IPS-NIHi7 (cell line): ENCODE data around the gene PEBP1.
"Not testable (repeated sequence)": the region's sequence is repeated elsewhere in the genome, so short reads cannot be mapped to it uniquely, and the experiment has no call there.

Experiments
- DNase-seq: peaks from one replicate; pipeline ENCODE4 v3.0.0; 2012; ENCODE audit warnings: mixed read lengths; ENCODE audit errors: extremely low spot score

Gene PEBP1

DNA sequence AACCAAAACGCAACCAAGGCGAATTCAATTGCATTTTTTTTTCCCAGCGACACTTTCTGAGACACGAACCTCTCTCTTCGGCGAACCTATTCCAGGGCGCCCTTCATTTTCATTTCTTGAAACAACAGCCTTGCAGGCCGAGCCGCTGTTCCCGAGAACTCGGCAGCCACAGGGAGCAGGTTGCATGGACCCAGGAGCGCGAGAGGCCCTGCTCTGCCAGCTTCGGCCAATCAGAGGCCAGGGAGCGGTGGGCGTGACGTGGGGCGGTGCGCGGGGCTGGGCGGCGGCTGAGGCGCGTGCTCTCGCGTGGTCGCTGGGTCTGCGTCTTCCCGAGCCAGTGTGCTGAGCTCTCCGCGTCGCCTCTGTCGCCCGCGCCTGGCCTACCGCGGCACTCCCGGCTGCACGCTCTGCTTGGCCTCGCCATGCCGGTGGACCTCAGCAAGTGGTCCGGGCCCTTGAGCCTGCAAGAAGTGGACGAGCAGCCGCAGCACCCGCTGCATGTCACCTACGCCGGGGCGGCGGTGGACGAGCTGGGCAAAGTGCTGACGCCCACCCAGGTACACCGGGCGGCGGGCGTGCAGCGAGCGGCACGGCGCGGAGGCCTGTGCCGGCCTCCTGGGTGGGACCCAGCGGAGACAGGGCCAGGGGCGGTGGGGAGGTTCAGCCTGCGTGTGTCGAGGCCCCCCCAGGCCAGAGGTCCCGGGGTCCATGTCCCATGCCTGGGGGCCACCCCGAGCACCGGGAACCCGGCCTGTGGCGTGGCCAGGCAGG, at the start of gene PEBP1:
PEBP1 (plus strand) TSS at position 337 of the 771 bp plus-strand sequence; CDS start at position 423, 86 bp downstream.
- peak; percentile 94 for DNase-seq

DNA sequence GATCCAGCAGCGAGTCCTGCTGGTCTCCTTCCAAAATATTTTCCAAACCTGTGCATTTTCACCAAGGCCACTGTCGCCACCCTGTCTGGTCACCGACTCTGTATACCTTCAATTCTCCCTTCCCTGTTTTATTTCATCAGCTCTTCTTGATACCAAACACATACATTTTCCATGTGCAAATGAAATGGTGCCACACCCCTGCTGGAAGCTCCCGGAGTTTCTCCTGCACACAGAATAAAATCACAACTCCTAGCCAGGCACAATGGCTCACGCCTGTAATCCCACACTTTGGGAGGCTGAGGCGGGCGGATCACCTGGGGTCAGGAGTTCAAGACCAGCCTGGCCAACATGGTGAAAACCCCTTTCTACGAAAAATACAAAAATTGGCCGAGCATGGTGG, 46.1 kb upstream of the PEBP1 start:
- DNase-seq = no peak

GRCh38 chr12:118094039-118094438, 41.9 kb upstream of the PEBP1 start:
- DNase-seq = no peak

DNA sequence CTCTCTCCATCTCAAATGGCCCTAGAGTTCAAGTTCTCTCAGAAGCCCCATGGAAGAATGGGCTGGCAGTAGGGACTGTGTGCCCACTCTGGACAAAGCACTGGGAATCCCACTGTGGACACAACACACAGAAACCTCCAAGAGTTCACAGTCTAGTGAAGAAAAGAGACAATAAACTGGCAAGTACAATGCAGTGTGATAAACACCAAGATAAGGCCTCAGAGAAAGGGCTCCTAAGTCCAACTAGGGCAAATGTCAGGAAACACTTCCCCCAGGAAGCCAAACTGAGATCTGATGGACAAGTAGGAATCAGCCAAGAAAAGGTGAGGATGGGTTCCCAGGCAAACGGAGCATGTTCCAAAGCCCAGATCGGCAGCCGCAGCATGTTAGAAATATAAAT, 37.5 kb upstream of the PEBP1 start:
- DNase-seq = no peak

DNA sequence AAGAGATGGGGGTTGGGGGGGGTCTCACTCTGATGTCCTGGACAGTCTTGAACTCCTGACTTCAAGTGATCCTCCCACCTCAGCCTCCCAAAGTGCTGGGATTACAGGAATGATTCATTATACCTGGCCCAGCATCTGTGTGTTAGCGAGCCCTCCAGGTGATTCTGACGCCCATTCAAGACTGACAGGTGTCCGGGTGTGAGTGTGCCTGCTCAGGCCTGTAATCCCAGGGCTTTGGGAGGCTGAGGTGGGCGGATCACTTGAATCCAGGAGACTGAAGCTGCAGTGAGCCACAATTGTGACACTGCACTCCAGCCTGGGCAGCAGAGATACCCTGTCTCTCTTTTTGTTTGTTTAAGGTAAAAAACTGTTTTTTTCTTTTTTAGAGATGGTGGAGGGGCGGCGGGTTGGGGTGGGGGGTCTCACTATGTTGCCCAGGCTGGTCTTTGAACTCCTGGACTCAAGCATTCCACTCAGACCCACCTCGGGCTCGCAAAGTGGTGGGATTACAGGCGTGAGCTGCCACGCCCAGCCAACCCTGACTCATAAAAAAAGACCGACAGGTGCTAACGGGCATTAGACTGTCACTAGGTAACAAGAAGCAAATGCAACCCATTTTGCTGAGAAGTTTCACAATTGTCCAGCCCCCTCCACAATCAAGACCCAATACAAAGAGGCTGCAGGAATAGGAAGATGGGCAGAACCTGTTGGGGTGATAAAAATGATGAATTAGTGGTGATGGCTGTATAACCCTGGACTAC, 36.8 kb upstream of the PEBP1 start:
- no peak for DNase-seq

DNA sequence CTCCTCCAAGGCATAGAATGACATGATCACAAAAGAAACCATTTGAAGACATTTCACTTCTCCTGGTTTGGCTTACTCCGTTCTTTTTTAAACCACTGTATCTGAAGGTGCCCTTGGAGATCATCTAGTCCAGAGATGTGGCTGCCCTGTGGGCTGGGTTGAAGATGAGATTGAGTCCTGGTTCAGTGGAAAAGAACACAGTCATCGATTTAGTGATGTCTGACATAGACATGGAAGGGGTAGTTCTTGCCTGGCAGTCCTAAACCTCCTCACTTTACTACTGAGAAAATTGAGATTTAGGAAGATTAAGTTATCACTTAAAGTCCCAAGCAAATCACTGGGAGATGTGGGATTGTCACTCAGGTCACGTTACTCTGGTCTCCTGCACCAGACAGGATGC, 34.9 kb upstream of the PEBP1 start:
- no peak for DNase-seq

DNA sequence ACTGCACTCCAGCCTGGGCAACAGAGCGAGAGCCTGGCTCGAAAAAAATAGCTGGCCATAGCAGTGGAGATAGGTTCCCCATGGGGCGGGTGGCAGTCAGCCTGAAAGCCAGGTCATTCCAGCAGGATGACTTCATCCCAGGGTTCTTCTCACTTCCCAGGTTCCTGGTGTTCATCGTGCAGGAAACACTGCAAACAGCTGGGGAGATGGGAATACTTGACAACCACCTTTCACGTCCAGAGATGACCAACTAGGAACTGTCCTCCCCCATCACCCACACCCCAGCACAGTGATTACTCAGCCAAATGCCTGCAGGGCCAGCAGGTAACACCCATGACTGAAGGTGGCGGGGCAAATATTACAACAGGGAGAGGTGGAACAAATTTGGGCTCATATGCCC, 33.9 kb upstream of the PEBP1 start:
- DNase-seq = peak; percentile 57

DNA sequence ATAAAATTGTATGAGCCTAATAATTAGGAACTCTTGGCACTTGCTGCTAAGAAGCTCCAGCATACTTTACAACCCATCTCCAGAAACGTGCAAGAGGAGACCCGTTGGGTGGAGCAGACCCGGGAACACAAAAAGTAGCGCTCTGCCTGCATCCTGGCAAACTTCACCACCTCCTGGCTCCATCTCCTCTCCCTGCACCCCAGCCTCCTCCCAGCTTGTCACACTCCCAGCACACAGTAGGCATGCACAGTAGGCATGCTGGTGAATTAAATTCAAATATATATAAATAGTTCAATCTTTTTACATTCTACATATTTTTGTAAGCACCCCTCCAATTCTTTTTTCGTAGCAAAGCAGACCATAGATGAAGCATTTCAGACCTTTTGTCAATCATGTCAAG, 33.3 kb upstream of the PEBP1 start:
- DNase-seq = peak; percentile 30

DNA sequence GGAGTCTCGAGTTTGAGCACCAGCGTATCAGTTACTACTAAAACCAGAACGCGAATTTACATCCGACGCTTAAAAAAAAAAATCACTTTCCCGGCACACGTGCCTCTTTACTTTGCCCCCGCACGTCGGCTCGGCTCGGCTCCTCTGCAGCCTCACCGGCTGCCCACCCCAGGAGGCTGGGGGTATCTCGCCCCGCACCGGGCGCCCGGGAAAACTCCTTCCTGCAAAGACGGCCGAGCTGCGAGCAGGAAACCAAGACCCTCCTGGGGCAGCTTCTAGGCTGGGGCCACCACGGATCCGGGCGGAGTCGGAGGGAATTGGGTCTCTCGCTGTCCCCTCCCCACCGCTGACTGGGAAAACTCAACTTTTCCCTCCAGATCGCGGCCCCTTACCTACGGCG, 32.7 kb upstream of the PEBP1 start:
- peak; percentile 35 for DNase-seq

GRCh38 chr12:118103601-118104382, 32.1 kb upstream of the PEBP1 start, which contains the start of gene VSIG10:
TSS of gene VSIG10 (minus strand) at chr12:118104011. CDS start at chr12:118103671, 340 bp downstream.
- DNase-seq = peak; percentile 85

DNA sequence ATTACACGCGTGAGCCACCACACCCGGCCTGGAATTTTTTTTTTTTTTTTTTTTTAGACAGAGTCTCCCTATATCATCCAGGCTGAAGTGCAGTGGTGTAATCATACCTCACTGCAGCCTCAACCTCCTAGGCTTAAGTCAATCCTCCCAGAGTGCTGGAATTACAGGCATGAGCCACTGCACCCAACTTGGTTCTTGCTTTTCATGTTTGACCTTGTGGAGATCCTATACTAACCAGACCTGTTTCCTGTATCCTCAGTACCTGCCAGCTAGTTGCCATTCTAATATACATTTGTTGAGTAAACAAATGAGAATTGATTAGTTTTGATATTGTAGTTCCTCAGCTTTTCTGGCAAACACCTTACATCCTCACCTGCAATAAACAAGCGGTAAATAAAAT, 28.9 kb upstream of the PEBP1 start:
- no peak for DNase-seq

- no peak for DNase-seq
Measured at GRCh38 chr12:118107694-118108093, 28.2 kb upstream of the PEBP1 start.

- DNase-seq = no peak
Measured at GRCh38 chr12:118109088-118109487, 26.8 kb upstream of the PEBP1 start.

DNA sequence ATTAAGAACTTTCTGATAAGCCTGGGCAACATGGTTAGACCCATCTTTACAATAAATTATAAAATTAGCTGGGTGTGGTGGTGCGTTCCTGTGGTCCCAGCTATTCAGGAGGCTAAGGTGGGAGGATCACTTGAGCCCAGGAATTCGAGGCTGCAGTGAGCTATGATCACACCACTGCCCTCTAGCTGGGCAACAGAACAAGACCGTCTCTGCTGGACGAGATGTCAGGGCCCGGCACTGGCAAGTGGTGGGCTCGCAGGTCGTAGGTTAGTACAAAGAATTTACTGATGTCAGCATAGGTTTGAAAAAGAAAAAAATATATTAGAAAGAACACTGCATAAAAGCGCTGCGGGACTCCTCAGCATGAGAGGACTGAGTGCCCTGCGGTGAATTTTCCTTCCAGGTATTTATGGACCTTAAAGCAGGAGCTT, 16.5 kb upstream of the PEBP1 start:
- peak; percentile 57 for DNase-seq

GRCh38 chr12:118120579-118121363, 15.2 kb upstream of the PEBP1 start:
- DNase-seq = peak; percentile 91

DNA sequence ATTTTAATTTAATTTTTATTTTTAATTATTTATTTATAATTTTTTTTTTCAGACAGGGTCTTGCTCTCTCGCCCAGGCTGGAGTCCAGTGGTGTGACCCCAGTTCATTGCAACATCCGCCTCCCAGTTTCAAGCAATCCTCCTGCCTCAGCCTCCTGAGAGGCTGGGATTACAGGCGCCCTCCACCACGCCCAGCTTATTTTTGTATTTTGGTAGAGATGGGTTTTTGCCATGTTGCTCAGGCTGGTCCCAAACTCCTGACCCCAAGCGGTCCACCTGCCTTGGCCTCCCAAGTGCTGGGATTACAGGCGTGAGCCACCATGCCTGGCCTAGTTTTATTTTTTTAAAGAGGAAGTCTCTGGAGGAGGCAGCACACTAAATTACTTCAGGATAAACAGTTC, 13.7 kb upstream of the PEBP1 start:
- DNase-seq = no peak

GRCh38 chr12:118124333-118124874, 11.5 kb upstream of the PEBP1 start:
- DNase-seq = no peak

DNA sequence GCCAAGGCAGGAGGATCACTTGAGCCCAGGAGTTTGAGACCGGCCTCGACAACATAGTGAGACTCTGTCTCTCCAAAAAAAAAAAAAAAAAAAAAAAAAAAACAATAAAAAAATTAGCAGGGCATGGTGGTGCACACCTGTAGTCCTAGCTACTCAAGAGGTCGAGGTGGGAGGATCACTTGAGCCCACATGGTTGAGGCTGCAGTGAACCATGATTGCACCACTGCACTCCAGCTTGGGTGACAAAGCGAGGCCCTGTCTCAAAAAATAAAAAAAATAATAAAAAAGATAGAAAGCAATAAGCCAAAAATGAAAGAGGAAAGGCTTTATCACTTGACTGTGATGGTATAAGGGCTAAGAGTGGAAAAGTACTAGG, 10.2 kb upstream of the PEBP1 start:
- DNase-seq = no peak

GRCh38 chr12:118126119-118126757, 9.7 kb upstream of the PEBP1 start:
- no peak for DNase-seq

DNA sequence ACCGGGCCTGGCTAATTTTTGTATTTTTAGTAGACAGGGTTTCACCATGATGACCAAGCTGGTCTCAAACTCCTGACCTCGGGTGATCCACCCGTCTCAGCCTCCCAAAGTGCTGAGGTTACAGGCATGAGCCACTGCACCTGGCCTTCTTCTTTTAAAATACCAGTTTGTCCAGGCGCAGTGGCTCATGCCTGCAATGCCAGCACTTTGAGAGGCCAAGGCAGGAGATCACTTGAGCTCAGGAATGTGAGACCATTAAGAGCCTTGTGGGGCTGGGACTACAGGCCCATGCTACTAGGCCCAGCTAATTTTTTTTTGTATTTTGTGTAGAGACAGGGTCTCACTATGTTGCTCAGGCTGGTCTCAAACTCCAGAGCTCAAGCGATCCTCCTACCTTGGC, 8.1 kb upstream of the PEBP1 start:
- no peak for DNase-seq

DNA sequence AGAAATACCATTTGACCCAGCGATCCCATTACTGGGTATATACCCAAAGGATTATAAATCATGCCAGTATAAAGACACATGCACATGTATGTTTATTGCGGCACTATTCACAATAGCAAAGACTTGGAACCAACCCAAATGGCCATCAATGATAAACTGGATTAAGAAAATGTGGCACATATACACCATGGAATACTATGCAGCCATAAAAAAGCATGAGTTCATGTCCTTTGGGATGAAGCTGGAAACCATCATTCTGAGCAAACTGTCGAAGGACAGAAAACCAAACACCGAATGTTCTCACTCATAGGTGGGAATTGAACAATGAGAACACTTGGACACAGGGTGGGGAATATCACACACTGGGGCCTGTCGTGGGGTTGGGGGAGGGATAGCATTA, 6.5 kb upstream of the PEBP1 start:
- DNase-seq = not testable (repeated sequence)
